Right forelimb (tissue), 1 donor: ENCODE measurements around the gene FSTL4.

Experiments
- DNase-seq: peaks from one replicate; pipeline ENCODE4 v3.0.0-alpha.2; 2018

Gene FSTL4

DNA sequence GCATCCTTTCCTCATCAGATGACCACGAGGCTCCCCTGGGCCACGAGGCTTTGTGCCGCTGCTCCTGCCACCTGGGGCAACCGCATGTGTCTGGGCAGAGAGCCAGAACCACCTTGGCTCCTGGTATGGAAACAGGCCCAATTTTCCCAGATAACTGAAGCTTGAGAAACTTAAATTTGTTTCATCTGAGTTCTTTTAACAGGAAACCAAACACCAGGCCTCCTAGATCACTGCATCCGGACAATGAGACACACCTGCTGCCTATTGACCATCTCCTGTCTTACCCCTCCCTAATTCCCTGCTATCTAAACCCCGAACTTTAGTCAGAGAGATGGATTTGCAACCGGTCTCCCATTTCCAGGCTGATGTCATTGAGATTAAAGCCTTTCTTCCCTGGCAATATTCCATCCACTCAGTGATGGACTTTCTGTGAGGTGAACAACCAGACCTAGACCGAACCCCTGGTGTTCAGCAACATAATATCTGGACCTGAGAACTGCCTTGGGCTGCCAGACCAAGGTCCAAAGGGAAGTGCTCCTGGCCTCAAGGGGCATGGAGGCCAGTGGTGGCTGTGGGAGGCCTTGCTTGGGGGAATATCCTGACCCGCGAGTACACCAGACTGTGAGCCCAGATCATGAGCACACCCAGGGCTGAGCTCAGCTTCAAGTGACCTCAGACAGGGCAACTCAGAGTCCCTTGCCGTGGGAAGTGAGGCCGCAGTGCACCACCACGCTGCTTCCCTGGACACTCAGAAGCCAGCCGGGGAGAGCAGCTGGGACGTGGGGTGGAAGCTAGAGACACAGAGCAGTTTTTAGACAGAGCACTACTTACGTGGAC, 360.8 kb downstream of the FSTL4 start:
- no peak for DNase-seq

- no peak for DNase-seq
These were observed 361.8 kb downstream of the FSTL4 start for GRCh38 chr5:133250527-133250926.

DNA sequence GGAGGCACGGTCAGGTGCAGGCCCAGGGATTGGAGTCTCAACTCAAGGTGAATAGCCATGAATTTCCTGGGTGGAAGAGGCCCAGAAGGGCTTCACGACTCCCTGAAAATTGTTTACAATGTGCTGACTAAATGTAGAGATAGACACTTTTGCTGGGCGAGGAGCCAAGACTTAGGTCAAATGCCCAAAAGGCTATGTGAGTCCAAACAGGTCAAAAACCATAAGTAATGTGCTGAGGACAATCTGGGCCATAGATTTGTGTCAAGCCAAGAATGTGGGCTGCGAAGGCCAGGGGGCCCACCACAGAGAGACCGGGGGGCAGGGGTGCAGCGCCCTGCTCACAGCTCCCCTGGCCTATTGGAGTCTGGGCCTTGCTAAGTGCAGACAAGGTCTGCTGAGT, 362.7 kb downstream of the FSTL4 start:
- no peak for DNase-seq

DNA sequence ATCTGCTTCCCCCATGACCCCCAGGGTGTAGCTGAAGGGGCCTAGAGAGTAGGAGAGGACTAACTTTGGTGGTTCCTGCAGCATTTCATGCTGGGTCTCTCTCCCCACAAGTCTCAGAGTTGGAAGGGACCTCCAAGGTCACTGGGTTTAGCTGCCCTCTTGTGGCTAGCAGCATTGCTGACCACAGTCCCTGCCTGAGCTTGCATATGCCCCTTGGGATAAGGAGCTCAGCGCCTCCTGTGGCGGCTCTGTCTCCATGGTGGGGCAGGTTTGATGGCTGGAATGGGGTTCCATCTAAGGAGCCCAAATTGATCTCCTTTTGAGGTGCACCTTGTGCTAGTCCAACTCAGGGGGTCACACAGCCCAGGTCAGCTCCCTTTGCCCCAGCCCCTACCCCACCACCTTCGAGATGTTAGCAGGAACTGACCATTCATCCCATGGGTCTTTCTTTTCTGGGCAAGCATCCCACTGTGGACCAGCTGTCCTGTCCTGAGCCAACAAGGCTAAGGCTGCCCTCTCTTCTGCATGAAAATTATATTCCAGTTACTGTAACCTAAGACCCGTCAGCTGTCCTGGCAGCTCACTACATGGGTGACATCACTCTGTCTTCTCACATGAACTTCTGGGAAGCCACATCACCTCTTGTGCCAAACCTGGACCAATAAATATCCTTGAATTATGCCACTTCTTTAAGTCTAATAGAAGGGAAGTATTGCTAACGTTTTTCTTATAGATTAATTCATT, 364.3 kb downstream of the FSTL4 start:
- peak; percentile 83 for DNase-seq

DNA sequence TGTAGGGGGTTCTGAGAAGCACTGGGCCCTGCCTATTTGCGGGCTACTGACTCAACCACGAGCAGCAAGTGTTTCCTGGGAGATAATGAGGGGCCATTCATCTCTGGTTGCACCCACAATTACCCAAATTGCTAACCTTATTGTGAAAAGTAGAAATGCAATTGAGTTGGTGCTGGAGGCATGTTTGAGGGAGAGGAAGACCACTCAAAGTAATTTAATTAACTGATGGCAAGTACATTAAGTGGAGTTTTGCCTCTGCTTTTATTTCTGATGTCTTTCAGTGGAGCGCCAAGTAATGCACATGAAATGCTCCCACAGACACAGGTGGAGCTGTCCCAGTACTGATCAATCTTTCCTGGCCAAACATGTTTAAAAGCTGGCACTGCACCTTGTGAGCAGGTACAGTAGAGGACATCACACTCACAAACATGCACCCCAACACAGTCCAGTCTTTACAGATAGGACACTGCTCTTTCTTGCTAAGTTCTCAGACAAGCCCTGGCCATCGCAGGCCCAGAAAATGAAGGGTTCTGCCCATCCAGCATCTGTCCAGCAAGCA, 365.1 kb downstream of the FSTL4 start:
- DNase-seq = no peak

DNA sequence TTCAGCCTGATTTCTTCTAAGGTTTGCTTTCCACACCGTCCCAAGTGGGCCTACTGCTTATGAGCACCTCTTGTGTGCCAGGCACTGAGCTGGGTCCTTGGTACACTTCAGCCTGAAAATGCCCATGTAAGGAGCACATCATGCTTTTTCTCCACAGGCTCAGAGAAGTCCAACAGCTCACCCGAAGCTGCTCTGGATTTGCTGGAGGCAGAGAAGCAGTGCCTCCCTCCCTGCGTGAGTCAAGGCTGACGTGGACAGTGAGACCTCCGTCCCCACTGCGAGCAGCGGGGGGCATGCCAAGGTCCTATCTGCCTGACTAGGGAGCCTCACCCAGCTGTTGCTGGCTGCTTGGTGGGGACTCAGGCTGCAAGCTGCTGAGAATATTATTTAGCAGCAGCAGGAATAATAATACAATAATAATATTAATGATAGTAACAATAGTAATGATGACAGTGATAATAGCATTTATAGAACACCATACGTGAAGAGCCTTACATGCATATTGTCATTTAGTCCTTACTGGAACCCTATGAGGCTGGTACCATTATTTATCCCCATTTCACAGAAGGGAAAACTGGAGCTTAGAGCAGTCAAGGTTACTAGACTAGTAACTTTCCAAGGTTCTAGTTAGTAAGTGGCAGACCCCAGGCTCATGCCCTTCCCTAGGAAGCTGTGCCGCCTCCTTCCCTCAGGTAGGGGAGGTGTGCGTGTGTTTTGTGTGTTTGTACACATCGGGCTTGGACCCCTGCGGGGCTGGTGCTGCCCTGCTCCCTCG, 365.8 kb downstream of the FSTL4 start:
- DNase-seq = no peak

DNA sequence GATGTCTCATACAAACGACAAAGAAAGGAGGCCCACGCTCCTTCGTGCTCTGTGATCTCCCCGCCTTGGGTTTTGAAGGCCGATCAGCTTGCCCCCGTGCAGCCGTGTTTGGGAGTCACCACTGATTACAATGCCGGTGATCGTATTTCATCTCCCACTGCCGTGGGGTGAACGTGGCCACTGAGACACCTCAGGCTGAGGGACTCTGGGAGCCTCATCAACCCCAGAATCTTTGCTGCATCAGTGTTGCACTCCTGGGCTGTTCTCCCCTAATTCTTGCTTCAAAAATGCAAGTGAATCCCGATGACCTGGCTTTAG, 366.3 kb downstream of the FSTL4 start:
- DNase-seq = no peak

- no peak for DNase-seq
These were observed 366.9 kb downstream of the FSTL4 start for GRCh38 chr5:133245191-133246052.

- no peak for DNase-seq
These were observed 368.1 kb downstream of the FSTL4 start for GRCh38 chr5:133244242-133244641.

DNA sequence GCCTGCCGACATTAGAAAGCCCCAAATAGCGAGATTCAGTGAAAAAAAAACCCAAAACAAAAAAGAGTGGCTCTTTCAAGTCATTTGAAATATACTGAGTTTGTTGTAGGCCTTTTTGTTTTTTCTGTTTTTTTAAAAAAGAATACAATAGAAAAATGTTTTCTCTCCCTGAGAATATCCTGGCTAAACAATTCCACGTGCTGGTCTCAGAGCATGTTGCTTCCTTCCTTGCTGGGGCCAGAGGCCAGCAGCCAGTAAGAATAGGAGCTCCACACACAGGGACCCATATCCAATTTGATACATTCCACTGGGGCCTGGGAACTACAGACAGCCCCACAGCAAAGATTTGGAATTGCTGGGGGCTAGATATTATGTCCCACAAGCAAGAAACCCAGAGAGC, 369.1 kb downstream of the FSTL4 start:
- DNase-seq = no peak

DNA sequence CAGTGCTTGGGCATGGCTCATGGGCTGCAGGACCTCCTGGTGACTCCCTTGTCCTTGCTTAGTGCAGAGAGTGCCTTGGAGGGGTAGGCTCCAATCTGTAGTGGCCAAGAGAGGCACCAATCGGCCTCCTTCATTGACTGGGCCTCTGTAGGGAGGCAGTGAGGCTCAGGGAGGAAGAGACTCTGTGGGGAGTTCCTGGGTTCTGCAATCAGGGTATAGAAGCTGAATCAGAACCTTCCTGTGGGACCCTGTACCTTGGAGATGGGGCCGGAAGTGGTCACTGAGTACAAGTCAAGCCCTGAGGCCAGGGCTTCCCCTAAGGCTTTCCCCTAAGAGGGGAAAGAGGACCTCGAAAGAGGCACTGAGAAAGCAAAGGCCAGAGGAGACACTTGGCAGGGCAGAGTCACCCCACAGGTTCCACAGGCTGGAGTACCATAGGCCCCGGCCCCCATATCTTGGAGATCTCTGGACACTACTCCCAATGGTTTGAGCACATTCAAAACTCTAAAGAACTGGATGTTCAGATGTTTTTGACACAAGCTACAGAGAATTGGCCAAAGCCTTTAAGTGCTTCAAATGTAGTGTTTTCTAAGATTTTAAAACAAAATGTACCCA, 370.0 kb downstream of the FSTL4 start:
- DNase-seq = no peak

DNA sequence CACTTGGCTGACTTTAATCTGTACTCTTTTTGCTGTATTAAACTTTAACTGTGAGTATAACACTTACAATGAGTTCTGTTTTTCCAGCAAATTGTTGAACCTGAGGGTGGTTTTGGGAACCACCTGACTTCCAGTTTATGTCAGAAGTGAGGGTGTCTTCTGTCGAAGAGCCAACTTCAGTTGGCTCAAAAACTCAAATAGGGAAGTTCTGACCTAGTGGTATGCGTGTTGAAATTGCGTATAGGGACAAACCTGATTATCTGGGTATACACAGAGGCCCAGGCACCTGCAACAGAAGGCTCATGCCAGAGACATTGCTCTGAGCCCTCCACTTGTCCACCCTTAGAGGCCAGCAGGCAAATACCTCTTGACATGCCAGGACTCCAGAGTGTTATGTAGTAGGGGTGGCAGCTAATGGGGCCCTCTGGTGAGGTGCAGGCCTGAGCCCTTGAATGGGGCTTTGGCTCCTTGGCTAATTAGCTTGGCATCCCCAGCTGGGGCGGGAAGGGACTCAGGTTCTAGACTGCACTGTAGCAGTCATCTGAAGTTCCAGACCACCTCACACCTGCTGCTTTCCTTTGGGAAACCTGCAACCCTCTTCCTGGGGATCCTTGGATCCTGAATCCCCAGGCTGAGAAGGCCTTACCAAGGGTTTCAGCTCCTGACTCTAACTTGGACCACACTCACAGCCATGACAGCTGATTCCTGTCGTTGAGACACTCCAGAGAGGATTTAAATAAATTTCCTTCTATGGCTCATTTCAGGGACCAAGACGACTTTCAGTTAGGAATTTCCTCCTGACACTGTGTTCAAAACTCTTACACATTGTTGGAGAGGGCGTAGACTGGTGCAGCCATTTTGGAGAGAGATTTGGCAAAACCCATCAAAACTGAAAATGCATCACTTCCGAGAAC, 370.9 kb downstream of the FSTL4 start:
- no peak for DNase-seq

DNA sequence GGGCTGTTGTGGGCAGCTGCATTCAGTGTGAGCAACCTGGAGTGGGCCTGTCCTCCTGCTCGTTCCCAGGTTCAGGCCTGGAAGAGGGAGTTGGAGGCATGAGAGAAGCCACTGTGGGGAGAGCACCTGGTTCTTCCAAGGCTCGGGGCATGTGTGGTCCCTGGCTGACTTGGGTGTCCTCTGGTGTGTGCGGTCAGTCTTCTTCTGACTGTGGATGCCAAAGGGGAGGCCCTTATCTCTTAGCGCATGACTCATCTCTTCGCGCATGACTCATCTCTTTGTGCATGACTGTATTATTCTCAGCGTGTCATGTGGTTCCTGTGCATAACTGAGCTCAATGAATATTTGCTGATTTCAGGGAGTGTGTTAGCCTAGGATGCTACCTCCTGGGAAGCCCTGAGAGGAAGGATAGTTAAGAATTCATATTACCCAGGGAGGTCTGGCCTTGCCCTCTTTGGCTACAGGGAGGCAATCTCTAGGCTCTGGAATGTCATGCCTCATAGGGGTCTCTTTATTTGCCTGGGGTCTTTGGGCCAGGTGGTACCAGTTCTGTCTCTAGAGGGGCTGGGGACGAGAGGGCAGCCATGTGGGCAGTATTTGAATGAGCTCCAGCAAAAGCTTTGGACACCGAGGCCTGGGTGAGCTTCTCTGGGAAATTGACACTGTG, 371.8 kb downstream of the FSTL4 start:
- DNase-seq = no peak

DNA sequence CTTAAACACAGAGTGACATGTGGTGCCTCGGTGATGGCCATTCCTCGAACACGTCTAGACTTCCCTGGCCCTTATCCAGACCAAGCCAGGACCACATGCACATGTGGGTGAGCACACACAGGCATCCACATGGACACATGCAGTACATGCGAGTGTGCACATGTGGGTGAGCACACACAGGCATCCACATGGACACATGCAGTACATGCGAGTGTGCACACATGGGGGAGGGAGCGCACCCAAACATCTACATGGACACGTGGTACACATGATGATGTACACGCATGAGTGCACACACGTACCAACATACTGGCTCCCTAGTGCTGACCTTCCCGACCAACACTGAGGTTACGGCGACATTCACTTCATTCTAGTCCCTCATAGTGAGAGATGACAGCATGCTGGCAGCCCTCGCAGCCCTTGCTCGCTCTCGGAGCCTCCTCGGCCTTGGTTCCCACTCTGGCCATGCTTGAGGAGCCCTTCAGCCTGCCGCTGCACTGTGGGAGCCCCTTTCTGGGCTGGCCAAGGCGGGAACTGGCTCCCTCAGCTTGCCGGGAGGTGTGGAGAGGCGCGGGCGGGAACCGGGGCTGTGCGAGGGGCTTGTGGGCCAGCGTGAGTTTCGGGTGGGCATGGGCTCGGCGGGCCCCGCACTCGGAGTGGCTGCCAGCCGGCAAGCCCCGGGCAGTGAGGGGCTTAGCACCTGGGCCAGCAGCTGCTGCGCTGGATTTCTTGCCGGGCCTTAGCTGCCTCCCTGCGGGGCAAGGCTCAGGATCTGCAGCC, 373.7 kb downstream of the FSTL4 start:
- DNase-seq = no peak

GRCh38 chr5:133236976-133237375, 375.4 kb downstream of the FSTL4 start:
- no peak for DNase-seq

DNA sequence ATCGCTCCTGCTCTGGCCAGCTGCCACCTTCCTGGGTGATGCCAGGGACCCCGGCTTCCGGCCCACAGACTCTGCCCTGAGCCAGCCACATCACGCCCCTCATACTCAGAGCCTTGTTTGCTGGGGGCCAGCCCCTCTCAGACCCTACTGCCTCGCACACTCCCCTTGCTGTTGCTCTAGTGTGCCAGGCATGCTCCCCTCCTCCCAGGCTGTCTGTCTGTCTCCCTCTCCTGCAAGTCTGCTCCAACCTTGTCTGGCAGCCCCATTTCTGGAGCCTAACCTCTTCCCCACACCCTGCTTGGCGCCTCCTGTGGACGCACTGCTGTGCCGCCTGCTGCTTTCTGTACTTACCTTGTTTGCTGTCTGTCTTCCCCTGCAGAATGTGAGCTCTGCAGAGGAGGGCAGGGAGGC, 375.8 kb downstream of the FSTL4 start:
- DNase-seq = no peak

DNA sequence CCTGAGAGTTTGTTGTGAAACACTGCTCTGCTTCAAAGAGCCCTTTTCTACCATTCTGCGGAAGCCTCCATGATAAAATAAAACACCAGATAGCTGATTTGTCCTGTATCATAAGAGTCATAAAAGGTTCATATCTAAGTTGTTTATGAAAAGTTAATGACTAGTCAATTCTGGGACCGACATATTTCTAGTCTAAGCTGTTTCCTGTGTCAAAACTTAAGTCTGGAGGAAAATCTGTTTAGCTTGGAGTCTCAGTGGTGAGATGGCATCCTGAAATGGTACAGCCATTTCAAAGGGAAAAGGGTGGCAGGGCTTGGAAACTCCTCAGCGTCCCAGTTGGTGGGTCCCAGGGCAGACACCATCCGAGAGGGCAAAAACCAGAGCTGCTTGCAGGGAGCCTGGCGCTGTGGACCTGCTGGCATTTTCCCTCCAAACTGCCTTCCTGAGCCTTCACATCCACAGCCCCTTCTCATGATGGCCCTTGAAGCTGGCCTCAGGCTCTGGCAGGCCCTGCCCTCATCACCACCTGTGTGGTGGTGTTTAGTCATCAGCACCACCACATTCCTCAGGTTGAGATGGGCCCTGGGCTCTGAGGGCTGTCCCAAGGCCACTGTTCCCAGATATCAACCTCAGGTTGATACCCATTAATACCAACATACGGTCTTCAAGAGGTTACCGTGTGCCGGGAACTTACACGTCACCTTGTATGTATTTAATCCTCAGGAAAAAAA, 376.5 kb downstream of the FSTL4 start:
- DNase-seq = no peak

DNA sequence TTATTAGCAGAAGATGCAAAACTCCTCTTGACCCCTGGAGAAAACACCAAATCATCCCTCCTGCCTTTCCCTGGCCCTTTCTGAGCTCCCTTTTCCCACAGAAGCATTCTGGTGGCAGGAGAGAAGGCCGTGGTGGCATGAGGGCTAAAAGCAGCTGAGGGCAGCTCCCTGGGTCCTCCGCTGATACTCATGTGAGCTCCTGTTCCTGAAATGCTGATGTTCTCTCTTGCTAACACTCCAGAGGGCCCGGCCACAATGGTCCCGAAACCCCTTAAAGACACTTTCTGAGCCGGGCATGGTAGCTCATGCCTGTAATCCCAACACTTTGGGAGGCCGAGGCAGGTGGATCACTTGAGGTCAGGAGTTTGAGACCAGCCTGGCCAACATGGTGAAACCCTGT, 377.4 kb downstream of the FSTL4 start:
- peak; percentile 7 for DNase-seq

DNA sequence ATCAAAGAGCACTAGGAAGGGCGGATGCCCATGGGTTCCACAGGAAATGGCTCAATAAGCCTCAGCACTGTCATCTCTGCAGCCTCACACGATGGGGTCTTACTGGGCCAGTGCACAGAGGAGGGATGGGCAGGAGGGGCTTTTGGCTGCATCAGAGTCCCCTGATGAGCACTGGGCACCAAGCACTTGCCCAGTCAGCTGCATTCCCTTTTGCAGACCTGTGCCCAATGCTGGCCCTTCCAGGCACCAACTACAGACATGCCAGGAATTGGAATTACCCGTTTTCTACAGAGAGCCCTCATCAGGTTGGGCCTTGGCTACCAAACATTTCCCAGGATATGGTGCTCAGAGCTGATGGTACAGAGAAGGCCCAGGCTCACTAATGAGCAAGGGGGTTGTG, 378.1 kb downstream of the FSTL4 start:
- peak; percentile 12 for DNase-seq
